H9 (cell line): ENCODE data around the gene SRSF10. TPM values are rescaled to one million over a fixed set of nuclear protein-coding genes. Genes with fewer than 3 reads are reported as not detected.

ENCODE experiments used
- DNase-seq: peaks from one replicate; pipeline ENCODE4 v3.0.0-alpha.2; 2017
- H2AFZ ChIP-seq: one replicate; pipeline ENCODE4 v1.6.1; 2013; ENCODE audit warnings: mild to moderate bottlenecking, low read length, control low read depth, moderate library complexity
- H2AK5ac ChIP-seq: 2 replicates; pipeline ENCODE4 v1.6.1; 2013; ENCODE audit warnings: low read length, control low read depth, mixed read lengths; ENCODE audit not compliant: insufficient read length
- H2BK120ac ChIP-seq: one replicate; pipeline ENCODE4 v1.6.1; 2013; ENCODE audit warnings: low read depth, mild to moderate bottlenecking, low read length, control low read depth, inconsistent platforms; ENCODE audit not compliant: poor library complexity, severe bottlenecking
- H2BK12ac ChIP-seq: 2 replicates; pipeline ENCODE4 v1.6.1; 2013; ENCODE audit warnings: low read length, control low read depth, mixed read lengths, low read depth; ENCODE audit not compliant: insufficient read length
- H2BK15ac ChIP-seq: 2 replicates; pipeline ENCODE4 v1.6.1; 2013; ENCODE audit warnings: low read depth, low read length, control low read depth
- H2BK20ac ChIP-seq: one replicate; pipeline ENCODE4 v1.6.1; 2013; ENCODE audit warnings: low read depth, mild to moderate bottlenecking, low read length, control low read depth, inconsistent platforms; ENCODE audit not compliant: poor library complexity, severe bottlenecking
- H2BK5ac ChIP-seq: 2 replicates; pipeline ENCODE4 v1.6.1; 2013; ENCODE audit warnings: low read length, control low read depth, mixed read lengths; ENCODE audit not compliant: insufficient read length
- H3K14ac ChIP-seq: 2 replicates; pipeline ENCODE4 v1.6.1; 2013; ENCODE audit warnings: low read length, control low read depth; ENCODE audit not compliant: insufficient read depth
- H3K18ac ChIP-seq: 2 replicates; pipeline ENCODE4 v1.6.1; 2013; ENCODE audit warnings: low read depth, mild to moderate bottlenecking, mixed read lengths, low read length, control low read depth; ENCODE audit not compliant: insufficient read length
- H3K23ac ChIP-seq: 2 replicates; pipeline ENCODE4 v1.6.1; 2013; ENCODE audit warnings: low read length, control low read depth, mixed read lengths, low read depth; ENCODE audit not compliant: insufficient read length
- H3K23me2 ChIP-seq: 2 replicates; pipeline ENCODE4 v1.6.1; 2013; ENCODE audit warnings: low read depth, mild to moderate bottlenecking, mixed read lengths, low read length, control low read depth; ENCODE audit not compliant: insufficient read length, poor library complexity, severe bottlenecking
- H3K27ac ChIP-seq: 2 replicates; pipeline ENCODE4 v1.5.1; 2013; ENCODE audit warnings: low read length, control low read depth, mixed read lengths, low read depth; ENCODE audit not compliant: insufficient read length
- H3K27me3 ChIP-seq: 2 replicates; pipeline ENCODE4 v1.6.1; 2013; ENCODE audit warnings: low read length, control low read depth, inconsistent platforms; ENCODE audit not compliant: insufficient read depth
- H3K4ac ChIP-seq: 2 replicates; pipeline ENCODE4 v1.6.1; 2013; ENCODE audit warnings: low read depth, mild to moderate bottlenecking, control low read depth, inconsistent platforms, low read length, moderate library complexity
- H3K4me1 ChIP-seq: 2 replicates; pipeline ENCODE4 v1.6.1; 2013; ENCODE audit warnings: low read length, control low read depth, inconsistent platforms; ENCODE audit not compliant: insufficient read depth
- H3K4me2 ChIP-seq: 2 replicates; pipeline ENCODE4 v1.6.1; 2013; ENCODE audit warnings: low read length, control low read depth, mixed read lengths; ENCODE audit not compliant: insufficient read length, insufficient read depth
- H3K56ac ChIP-seq: 2 replicates; pipeline ENCODE4 v1.6.1; 2013; ENCODE audit warnings: low read depth, mild to moderate bottlenecking, mixed read lengths, low read length, control low read depth; ENCODE audit not compliant: insufficient read length
- H3K79me1 ChIP-seq: 2 replicates; pipeline ENCODE4 v1.6.1; 2013; ENCODE audit warnings: low read depth, mild to moderate bottlenecking, moderate library complexity, low read length, control low read depth, inconsistent platforms; ENCODE audit not compliant: insufficient read depth, poor library complexity, severe bottlenecking
- H3K79me2 ChIP-seq: 2 replicates; pipeline ENCODE4 v1.6.1; 2013; ENCODE audit warnings: low read length, control low read depth, inconsistent platforms; ENCODE audit not compliant: insufficient read depth
- H3K9ac ChIP-seq: 2 replicates; pipeline ENCODE4 v1.6.1; 2013; ENCODE audit warnings: low read length, control low read depth, mixed read lengths; ENCODE audit not compliant: insufficient read length; ENCODE audit errors: extremely low read depth
- H3K9me3 ChIP-seq: one replicate; pipeline ENCODE4 v1.6.1; 2013; ENCODE audit warnings: low read depth, low read length, inconsistent platforms; ENCODE audit not compliant: control insufficient read depth
- H3T11ph ChIP-seq: one replicate; pipeline ENCODE4 v1.6.1; 2013; ENCODE audit warnings: mild to moderate bottlenecking, low read length, control low read depth, inconsistent platforms
- H4K20me1 ChIP-seq: one replicate; pipeline ENCODE4 v1.6.1; 2013; ENCODE audit not compliant: control insufficient read depth, insufficient read length, insufficient read depth
- H4K5ac ChIP-seq: 2 replicates; pipeline ENCODE4 v1.6.1; 2013; ENCODE audit warnings: low read depth, mild to moderate bottlenecking, mixed read lengths, low read length, control low read depth; ENCODE audit not compliant: insufficient read length
- H4K8ac ChIP-seq: replicated peaks from 2 replicates; pipeline ENCODE4 v1.6.1; 2013; ENCODE audit warnings: low read length, control low read depth, mixed read lengths, low read depth; ENCODE audit not compliant: insufficient read length
- H4K91ac ChIP-seq: 2 replicates; pipeline ENCODE4 v1.6.1; 2013; ENCODE audit warnings: low read depth, mild to moderate bottlenecking, moderate library complexity, mixed read lengths, low read length, control low read depth; ENCODE audit not compliant: insufficient read length
- H3K27ac Mint-ChIP-seq, 3 experiments: 2 replicates in 2 of 3; 3 replicates in 1 of 3; pipeline ENCODE4 v1.8.0; 2020 to 2021; ENCODE audit warnings: mixed read lengths in 3 of 3, mild to moderate bottlenecking in 1 of 3, moderate library complexity in 1 of 3
- H3K27me3 Mint-ChIP-seq: 2 replicates; pipeline ENCODE4 v1.8.0; 2021; ENCODE audit warnings: low read depth, mild to moderate bottlenecking, moderate library complexity, mixed read lengths
- H3K36me3 Mint-ChIP-seq, 3 experiments: 2 replicates in 2 of 3; 3 replicates in 1 of 3; pipeline ENCODE4 v1.8.0; 2020 to 2021; ENCODE audit warnings: low read depth in 3 of 3, mixed read lengths in 3 of 3; ENCODE audit not compliant: insufficient read depth in 1 of 3
- H3K4me1 Mint-ChIP-seq, 2 experiments: 2 replicates each; pipeline ENCODE4 v1.8.0; 2020; ENCODE audit warnings: mixed read lengths in 2 of 2
- H3K4me3 Mint-ChIP-seq, 2 experiments: 2 replicates in 1 of 2; 3 replicates in 1 of 2; pipeline ENCODE4 v1.8.0; 2020 to 2021; ENCODE audit warnings: mild to moderate bottlenecking in 2 of 2, mixed read lengths in 2 of 2, moderate library complexity in 1 of 2
- H3K9me3 Mint-ChIP-seq, 2 experiments: 2 replicates in 1 of 2; 3 replicates in 1 of 2; pipeline ENCODE4 v1.8.0; 2020; ENCODE audit warnings: mild to moderate bottlenecking in 2 of 2, mixed read lengths in 2 of 2, moderate library complexity in 1 of 2
- CTCF ChIP-seq: fragments of 200-600 bp; sonication (generic); conservative IDR thresholded peaks from 3 replicates; pipeline ENCODE4 v1.8.0; 2021; ENCODE audit warnings: antibody characterized with exemption, mild to moderate bottlenecking
- WGBS: extraction: QIAGEN DNeasy Blood & Tissue Kit; methylation state at CpG from one replicate; pipeline ENCODE4 v1.1.7; 2013; ENCODE audit warnings: missing lambda C conversion rate, low lambda C conversion rate, mixed read lengths; ENCODE audit not compliant: insufficient read length; ENCODE audit errors: extremely low coverage; 5-methylcytosine and 5-hydroxymethylcytosine counted together
- total RNA-seq: library from RNA; stranded (reverse); gene quantifications from 2 replicates; pipeline ENCODE4 v1.2.1, GENCODE V29; 2021

Gene SRSF10
- total RNA-seq, 1 experiment from 2014 or later = 238 TPM

- H3K9me3 ChIP-seq = no peaks in the 10 kb centered on the region
- H3K79me2 ChIP-seq = no peaks in the 10 kb centered on the region; the same call in 1 of the 2 replicates
- no peak overlapping the region for H2BK15ac ChIP-seq
- WGBS = 100% methylated on average over 2 of the region's 5 CpGs
- Mint-ChIP-seq H3K27ac (no peak overlapping the region), H3K9me3 (no peaks in the 10 kb centered on the region), H3K27me3 (peaks cover 1% of the 10 kb centered on the region; the same call in 1 of the 2 replicates), H3K4me1 (peaks cover 26 to 34% of the 10 kb centered on the region in 2 experiments), H3K36me3 (no peaks in the 10 kb centered on the region), H3K4me3 (no peak overlapping the region)
- no peak overlapping the region for H2BK120ac ChIP-seq
- H3K4ac ChIP-seq = no peak overlapping the region
- no peak for DNase-seq
- H3K79me1 ChIP-seq = no peaks in the 10 kb centered on the region
- H3K56ac ChIP-seq = no peak overlapping the region
- no peak overlapping the region for H2AK5ac ChIP-seq
- no peak overlapping the region for H3K18ac ChIP-seq
- H3K23me2 ChIP-seq = no peaks in the 10 kb centered on the region
- H3K23ac ChIP-seq = no peak overlapping the region
- no peak overlapping the region for H4K8ac ChIP-seq
- H2BK12ac ChIP-seq = no peak overlapping the region
- no peak overlapping the region for H3K27ac ChIP-seq
- no peak overlapping the region for H3K9ac ChIP-seq
- no peak for TF ChIP-seq CTCF
- H3K14ac ChIP-seq = no peak overlapping the region
- no peak overlapping the region for H2BK20ac ChIP-seq
- H3K4me1 ChIP-seq = no peaks in the 10 kb centered on the region
- no peak overlapping the region for H2BK5ac ChIP-seq
- H3K27me3 ChIP-seq = no peaks in the 10 kb centered on the region
- H3K4me2 ChIP-seq = no peak overlapping the region
- no peak overlapping the region for H4K91ac ChIP-seq
- H3T11ph ChIP-seq = no peak overlapping the region
- H4K20me1 ChIP-seq = no peaks in the 10 kb centered on the region
- no peak overlapping the region for H2AFZ ChIP-seq
- no peak overlapping the region for H4K5ac ChIP-seq
Observed at GRCh38 chr1:24010650-24011049, 30.5 kb upstream of the SRSF10 start.
